A549 (cell line): ENCODE results near the gene TMEM238. TPM values are rescaled to one million over a fixed set of nuclear protein-coding genes. Genes with fewer than 3 reads are reported as not detected.
"Not testable (repeated sequence)": the region's sequence is repeated elsewhere in the genome, so short reads cannot be mapped to it uniquely, and the experiment has no call there.

Experiments used
- ATAC-seq, 2 experiments: fragments of 200-7000 bp in 1 of 2; fragments of >200 bp in 1 of 2; cut with Nextera tagmentation in 1 of 2; cut with Tn5 transposase in 1 of 2; 3 replicates each; pipeline versions ENCODE4 v1.8.0 to v1.9.1; 2018 to 2020; ENCODE audit warnings: mild to moderate bottlenecking in 1 of 2, moderate library complexity in 1 of 2
- CTCF ChIA-PET: fragments of 300-600 bp; sonication (Branson Sonifier 250); formaldehyde crosslinking; extraction: SDS; loops from one replicate; lab custom pipeline; 2021; ENCODE audit warnings: antibody characterized with exemption, inconsistent platforms; lab: Yijun Ruan, JAX
- POLR2A ChIA-PET: fragments of 350-600 bp; formaldehyde crosslinking; extraction: SDS; loops from one replicate; lab custom pipeline; 2021; ENCODE audit warnings: antibody characterized with exemption, inconsistent platforms; lab: Yijun Ruan, JAX
- DNase-seq, 2 experiments: peaks; one replicate each; pipeline versions ENCODE4 v3.0.0 to v3.0.0-alpha.2; 2011 to 2016; ENCODE audit warnings: low read depth in 1 of 2, low spot score in 1 of 2
- FAIRE-seq: peaks from 2 replicates; lab custom pipeline; 2011; peaks lifted over from hg19 to GRCh38; lab: Jason Lieb, UNC
- H3K27ac ChIP-seq, 2 experiments: fragments of >200 bp; sonication (Bioruptor Twin); formaldehyde crosslinking; 3 replicates each; pipeline ENCODE4 v1.5.1; 2016 to 2017
- H3K4me1 ChIP-seq: fragments of >200 bp; sonication (Bioruptor Twin); formaldehyde crosslinking; 3 replicates; pipeline ENCODE4 v1.6.1; 2016
- H3K4me2 ChIP-seq: fragments of >200 bp; sonication (Bioruptor Twin); formaldehyde crosslinking; 3 replicates; pipeline ENCODE4 v1.6.1; 2016
- H3K4me3 ChIP-seq: fragments of >200 bp; sonication (Bioruptor Twin); formaldehyde crosslinking; 3 replicates; pipeline ENCODE4 v1.5.1; 2016
- H3K9me3 ChIP-seq: fragments of >200 bp; sonication (Bioruptor Twin); formaldehyde crosslinking; 3 replicates; pipeline ENCODE4 v1.6.1; 2016
- BHLHE40 ChIP-seq: IDR thresholded peaks from 2 replicates; pipeline ENCODE4 v1.6.1; 2012; ENCODE audit warnings: low read depth, low read length, inconsistent platforms
- CBX2 ChIP-seq: fragments of 200-600 bp; sonication (generic); IDR thresholded peaks from 2 replicates; pipeline ENCODE4 v1.6.1; 2016; ENCODE audit warnings: low read depth, mild to moderate bottlenecking, borderline replicate concordance
- CEBPB ChIP-seq, 2 experiments: fragments of >200 bp in 1 of 2; sonication (Bioruptor Twin) in 1 of 2; formaldehyde crosslinking in 1 of 2; IDR thresholded peaks; 2 replicates each; pipeline ENCODE4 v1.6.1; 2012 to 2016
- CHD4 ChIP-seq: fragments of 200-600 bp; sonication (generic); IDR thresholded peaks from 2 replicates; pipeline ENCODE4 v1.6.1; 2016; ENCODE audit warnings: antibody characterized with exemption, mild to moderate bottlenecking, borderline replicate concordance
- EP300 ChIP-seq, 2 experiments: fragments of >200 bp; sonication (Bioruptor Twin); formaldehyde crosslinking; IDR thresholded peaks; 2 replicates in 1 of 2; 3 replicates in 1 of 2; pipeline ENCODE4 v1.6.1; 2016 to 2017
- ESRRA ChIP-seq: fragments of 150-350 bp; IDR thresholded peaks from 2 replicates; pipeline ENCODE4 v1.6.1; 2014; ENCODE audit warnings: mild to moderate bottlenecking, low read length, borderline replicate concordance
- FOSB ChIP-seq: fragments of 250-450 bp; sonication (Bioruptor Pico); IDR thresholded peaks from 2 replicates; pipeline ENCODE4 v1.5.0; 2020; ENCODE audit warnings: mild to moderate bottlenecking, moderate library complexity
- FOXS1 ChIP-seq: fragments of 250-450 bp; sonication (Bioruptor Pico); IDR thresholded peaks from 2 replicates; pipeline ENCODE4 v1.5.0; 2020; ENCODE audit warnings: mild to moderate bottlenecking, moderate library complexity
- GATA3 ChIP-seq: IDR thresholded peaks from 2 replicates; pipeline ENCODE4 v1.6.1; 2012; ENCODE audit warnings: borderline replicate concordance
- HOXA7 ChIP-seq: fragments of 250-450 bp; sonication (Bioruptor Pico); IDR thresholded peaks from 2 replicates; pipeline ENCODE4 v1.5.0; 2020; ENCODE audit warnings: mild to moderate bottlenecking, moderate library complexity
- HOXB13 ChIP-seq: fragments of 250-450 bp; sonication (Bioruptor Pico); IDR thresholded peaks from 2 replicates; pipeline ENCODE4 v1.5.0; 2020; ENCODE audit warnings: low read depth, mild to moderate bottlenecking, moderate library complexity
- KDM1A ChIP-seq: fragments of 200-600 bp; sonication (generic); IDR thresholded peaks from 2 replicates; pipeline ENCODE4 v1.6.1; 2016; ENCODE audit warnings: low read depth, mild to moderate bottlenecking
- MAZ ChIP-seq: fragments of 150-350 bp; IDR thresholded peaks from 2 replicates; pipeline ENCODE4 v1.6.1; 2014; ENCODE audit warnings: antibody characterized with exemption, low read depth, low read length, borderline replicate concordance
- MYC ChIP-seq: IDR thresholded peaks from 2 replicates; pipeline ENCODE4 v1.6.1; 2012; ENCODE audit warnings: mild to moderate bottlenecking, inconsistent platforms, low read length, improper control_type of control experiment, borderline replicate concordance
- PHF8 ChIP-seq: fragments of 200-600 bp; sonication (generic); IDR thresholded peaks from 2 replicates; pipeline ENCODE4 v1.6.1; 2016; ENCODE audit warnings: low read depth, mild to moderate bottlenecking, antibody characterized with exemption, moderate library complexity, borderline replicate concordance
- POLR2A ChIP-seq: IDR thresholded peaks from 2 replicates; pipeline ENCODE4 v1.6.1; 2012; ENCODE audit warnings: mild to moderate bottlenecking, low read length
- POLR2AphosphoS2 ChIP-seq: conservative IDR thresholded peaks from 2 replicates; pipeline ENCODE4 v1.6.1; 2012; ENCODE audit warnings: low read length, improper control_type of control experiment, inconsistent platforms
- RARB ChIP-seq: fragments of 250-450 bp; sonication (Bioruptor Pico); IDR thresholded peaks from 2 replicates; pipeline ENCODE4 v1.8.0; 2021; ENCODE audit warnings: mild to moderate bottlenecking, moderate library complexity
- RCOR1 ChIP-seq: fragments of 150-350 bp; IDR thresholded peaks from 2 replicates; pipeline ENCODE4 v1.6.1; 2014; ENCODE audit warnings: antibody characterized with exemption, low read length, low read depth
- RFX5 ChIP-seq: fragments of 450-650 bp; IDR thresholded peaks from 2 replicates; pipeline ENCODE4 v1.7.1; 2014; ENCODE audit warnings: antibody characterized with exemption, mild to moderate bottlenecking, moderate library complexity
- SMC3 ChIP-seq: fragments of >200 bp; sonication (Bioruptor Twin); formaldehyde crosslinking; IDR thresholded peaks from 3 replicates; pipeline ENCODE4 v1.6.1; 2018; ENCODE audit warnings: inconsistent platforms
- TP53 ChIP-seq: fragments of 250-450 bp; sonication (Bioruptor Pico); IDR thresholded peaks from 2 replicates; pipeline ENCODE4 v1.5.0; 2021; ENCODE audit warnings: mild to moderate bottlenecking, moderate library complexity
- WGBS: methylation state at CpG from one replicate; pipeline ENCODE4 v1.1.6; 2017; ENCODE audit errors: missing lambda C conversion rate; 5-methylcytosine and 5-hydroxymethylcytosine counted together
- polyA plus RNA-seq, 4 experiments: library from polyadenylated mRNA; depleted of rRNA in 3 of 4; stranded (reverse); fragments of >200 nt; fragmentation: RNase III in 1 of 4; extraction: RNeasy Plus Mini Kit Qiagen cat#74134 plus additional on column Dnase treatment in 1 of 4; gene quantifications; 2 replicates in 3 of 4; 3 replicates in 1 of 4; pipeline ENCODE4 v1.2.3, GENCODE V29; 2011 to 2017
- TF ChIP-seq, protein P1 (sequence below): fragments of 450-650 bp; IDR thresholded peaks from 2 replicates; pipeline ENCODE4 v1.6.1; 2014; ENCODE audit warnings: antibody characterized with exemption
- TF ChIP-seq, protein P2 (sequence below): fragments of >200 bp; sonication (Bioruptor Twin); formaldehyde crosslinking; IDR thresholded peaks from 3 replicates; pipeline ENCODE4 v1.6.1; 2016
- TF ChIP-seq, protein P3 (sequence below): IDR thresholded peaks from 2 replicates; pipeline ENCODE4 v1.6.1; 2012
- TF ChIP-seq, protein P4 (sequence below): fragments of 250-450 bp; sonication (Bioruptor Pico); IDR thresholded peaks from 2 replicates; pipeline ENCODE4 v1.5.0; 2020; ENCODE audit warnings: low read depth, mild to moderate bottlenecking, moderate library complexity
- TF ChIP-seq, protein P5 (sequence below): fragments of >200 bp; sonication (Bioruptor Twin); formaldehyde crosslinking; IDR thresholded peaks from 3 replicates; pipeline ENCODE4 v1.5.1; 2016
- TF ChIP-seq, protein P6 (sequence below): IDR thresholded peaks from 2 replicates; pipeline ENCODE4 v1.6.1; 2012; ENCODE audit warnings: low read depth, borderline replicate concordance

Gene TMEM238
- polyA plus RNA-seq, 2 of the 4 experiments (the other 2 are of a cell fraction), result 0.70 to 2.5 TPM

DNA sequence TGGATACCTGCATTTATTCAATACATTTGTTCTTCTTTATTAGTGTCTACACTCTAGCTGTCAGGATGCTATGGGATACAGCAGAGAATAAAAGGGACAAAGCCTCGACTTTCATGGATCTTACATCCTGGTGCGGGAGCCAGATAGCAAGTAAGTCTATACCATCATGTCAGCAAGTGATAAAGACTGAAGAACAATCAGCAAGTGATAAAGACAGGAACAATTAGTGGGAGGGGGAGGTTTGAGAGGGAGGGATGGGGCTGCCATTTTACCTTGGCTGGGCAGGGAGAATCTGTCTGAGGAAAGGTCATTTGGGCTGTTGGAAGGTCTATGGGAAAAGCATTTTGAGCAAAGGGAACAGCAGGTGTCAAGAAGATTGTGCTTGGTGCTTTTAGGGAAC is 26.1 kb upstream of the TMEM238 start (continued):
- TF ChIP-seq, protein P1, sequence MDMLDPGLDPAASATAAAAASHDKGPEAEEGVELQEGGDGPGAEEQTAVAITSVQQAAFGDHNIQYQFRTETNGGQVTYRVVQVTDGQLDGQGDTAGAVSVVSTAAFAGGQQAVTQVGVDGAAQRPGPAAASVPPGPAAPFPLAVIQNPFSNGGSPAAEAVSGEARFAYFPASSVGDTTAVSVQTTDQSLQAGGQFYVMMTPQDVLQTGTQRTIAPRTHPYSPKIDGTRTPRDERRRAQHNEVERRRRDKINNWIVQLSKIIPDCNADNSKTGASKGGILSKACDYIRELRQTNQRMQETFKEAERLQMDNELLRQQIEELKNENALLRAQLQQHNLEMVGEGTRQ, result no peak
- TF ChIP-seq HOXA7 (CRISPR knock-in tag) (no peak), EP300 (IDR thresholded peaks at IDR 0.05) (no peak), KDM1A (no peak), MAZ (no peak)
- TF ChIP-seq, protein P2, sequence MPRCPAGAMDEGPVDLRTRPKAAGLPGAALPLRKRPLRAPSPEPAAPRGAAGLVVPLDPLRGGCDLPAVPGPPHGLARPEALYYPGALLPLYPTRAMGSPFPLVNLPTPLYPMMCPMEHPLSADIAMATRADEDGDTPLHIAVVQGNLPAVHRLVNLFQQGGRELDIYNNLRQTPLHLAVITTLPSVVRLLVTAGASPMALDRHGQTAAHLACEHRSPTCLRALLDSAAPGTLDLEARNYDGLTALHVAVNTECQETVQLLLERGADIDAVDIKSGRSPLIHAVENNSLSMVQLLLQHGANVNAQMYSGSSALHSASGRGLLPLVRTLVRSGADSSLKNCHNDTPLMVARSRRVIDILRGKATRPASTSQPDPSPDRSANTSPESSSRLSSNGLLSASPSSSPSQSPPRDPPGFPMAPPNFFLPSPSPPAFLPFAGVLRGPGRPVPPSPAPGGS, result no peak

DNA sequence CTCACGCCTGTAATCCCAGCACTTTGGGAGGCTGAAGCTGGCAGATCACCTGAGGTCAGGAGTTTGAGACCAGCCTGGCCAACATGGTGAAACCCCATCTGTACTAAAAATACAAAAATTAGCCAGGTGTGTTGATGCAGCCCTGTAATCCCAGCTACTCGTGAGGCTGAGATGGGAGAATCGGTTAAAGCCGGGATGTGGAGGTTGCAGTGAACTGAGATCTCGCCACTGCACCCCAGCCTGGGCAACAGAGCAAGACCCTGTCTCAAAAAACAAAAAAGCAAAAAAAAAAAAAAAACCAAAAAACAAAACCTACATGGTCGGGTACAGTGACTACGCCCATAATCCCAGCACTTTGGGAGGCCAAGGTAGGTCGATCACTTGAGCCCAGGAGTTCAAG is 25.1 kb upstream of the TMEM238 start:
- Histone ChIP-seq H3K4me1 (peaks cover 28% of the 10 kb centered on the region), H3K27ac (peak overlapping the region in 1 of 2 experiments; percentile 97; a peak in 4 of 6 replicates)
- 93% methylated on average over 8 of the region's 8 CpGs for WGBS
- H3K4me3 ChIP-seq, FAIRE-seq, H3K4me2 ChIP-seq, DNase-seq, H3K9me3 ChIP-seq, ATAC-seq: not testable (repeated sequence)
- CTCF ChIA-PET, result interaction anchor here (0.6 to 8.1 kb wide), 13 partner anchors 9 to 493 kb away, joined by 3 to 61 read pairs (median 4); partner anchors contain the start of gene DNAAF3
- POLR2A ChIA-PET, result interaction anchor here (1.4 to 3.3 kb wide), 2 partner anchors 21 to 129 kb away, joined by 3 to 55 read pairs; partner anchors contain the start of genes HSPBP1 and RPL28

DNA sequence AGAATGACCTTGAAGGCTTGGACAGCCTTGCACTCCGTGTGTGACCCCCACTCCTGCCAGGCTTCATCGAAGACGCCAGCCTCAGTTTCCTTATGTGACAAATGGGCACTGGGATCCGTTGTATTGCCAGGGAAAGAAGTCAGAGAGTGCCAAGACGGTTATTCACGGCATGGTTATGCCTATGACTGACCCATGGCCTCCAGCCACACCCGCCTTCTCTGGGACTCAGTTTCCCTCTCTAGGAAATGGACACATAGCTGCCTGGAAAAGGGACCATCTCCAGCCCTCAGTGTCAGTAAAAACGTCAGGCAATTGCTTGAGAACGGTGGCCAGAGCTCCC is 24.4 kb upstream of the TMEM238 start:
- FAIRE-seq, result no peak
- Histone ChIP-seq H3K4me2 (peak overlapping the region; percentile 81), H3K27ac (peak overlapping the region; percentile 95 to 97), H3K4me3 (peak overlapping the region; percentile 36), H3K4me1 (peaks cover 32% of the 10 kb centered on the region), H3K9me3 (0 out of 3 replicates have a peak, but pooled peaks cover 6% of the 10 kb centered on the region)
- ChIA-PET POLR2A (interaction anchor here (2.9 to 3.3 kb wide), 2 partner anchors 20 to 24 kb away, joined by 37 to 55 read pairs; partner anchors contain the start of genes RPL28 and TMEM238), CTCF (interaction anchor here (0.6 to 8.1 kb wide), 9 partner anchors 8 to 272 kb away, joined by 3 to 61 read pairs (median 4); partner anchors contain the start of gene DNAAF3)
- no peak for DNase-seq
- WGBS, result 63% methylated on average over 9 of the region's 9 CpGs
- no peak for ATAC-seq
- TF ChIP-seq FOXS1 (CRISPR knock-in tag) (peak; percentile 71; the same call in 1 of the 2 replicates), MYC (no peak), RARB (no peak), RCOR1 (no peak), POLR2A (no peak), SMC3 (no peak), CBX2 (no peak), BHLHE40 (no peak), FOSB (CRISPR knock-in tag) (peak; percentile 43; the same call in 1 of the 2 replicates), RFX5 (no peak), TP53 (CRISPR knock-in tag) (peak; percentile 92; the same call in 1 of the 2 replicates), HOXB13 (CRISPR knock-in tag) (peak; percentile 95), PHF8 (no peak), GATA3 (no peak), CEBPB (IDR thresholded peaks at IDR 0.05) (no peak), CHD4 (peak; percentile 88; the same call in 1 of the 2 replicates), EP300 (IDR thresholded peaks at IDR 0.05) (no peak), POLR2AphosphoS2 (no peak), MAZ (no peak), ESRRA (no peak)
- TF ChIP-seq, protein P1, result no peak
- TF ChIP-seq, protein P3, sequence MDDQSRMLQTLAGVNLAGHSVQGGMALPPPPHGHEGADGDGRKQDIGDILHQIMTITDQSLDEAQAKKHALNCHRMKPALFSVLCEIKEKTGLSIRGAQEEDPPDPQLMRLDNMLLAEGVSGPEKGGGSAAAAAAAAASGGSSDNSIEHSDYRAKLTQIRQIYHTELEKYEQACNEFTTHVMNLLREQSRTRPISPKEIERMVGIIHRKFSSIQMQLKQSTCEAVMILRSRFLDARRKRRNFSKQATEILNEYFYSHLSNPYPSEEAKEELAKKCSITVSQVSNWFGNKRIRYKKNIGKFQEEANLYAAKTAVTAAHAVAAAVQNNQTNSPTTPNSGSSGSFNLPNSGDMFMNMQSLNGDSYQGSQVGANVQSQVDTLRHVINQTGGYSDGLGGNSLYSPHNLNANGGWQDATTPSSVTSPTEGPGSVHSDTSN, result no peak
- TF ChIP-seq, protein P4, sequence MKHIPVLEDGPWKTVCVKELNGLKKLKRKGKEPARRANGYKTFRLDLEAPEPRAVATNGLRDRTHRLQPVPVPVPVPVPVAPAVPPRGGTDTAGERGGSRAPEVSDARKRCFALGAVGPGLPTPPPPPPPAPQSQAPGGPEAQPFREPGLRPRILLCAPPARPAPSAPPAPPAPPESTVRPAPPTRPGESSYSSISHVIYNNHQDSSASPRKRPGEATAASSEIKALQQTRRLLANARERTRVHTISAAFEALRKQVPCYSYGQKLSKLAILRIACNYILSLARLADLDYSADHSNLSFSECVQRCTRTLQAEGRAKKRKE (CRISPR knock-in tag), result peak; percentile 89
- TF ChIP-seq, protein P5, sequence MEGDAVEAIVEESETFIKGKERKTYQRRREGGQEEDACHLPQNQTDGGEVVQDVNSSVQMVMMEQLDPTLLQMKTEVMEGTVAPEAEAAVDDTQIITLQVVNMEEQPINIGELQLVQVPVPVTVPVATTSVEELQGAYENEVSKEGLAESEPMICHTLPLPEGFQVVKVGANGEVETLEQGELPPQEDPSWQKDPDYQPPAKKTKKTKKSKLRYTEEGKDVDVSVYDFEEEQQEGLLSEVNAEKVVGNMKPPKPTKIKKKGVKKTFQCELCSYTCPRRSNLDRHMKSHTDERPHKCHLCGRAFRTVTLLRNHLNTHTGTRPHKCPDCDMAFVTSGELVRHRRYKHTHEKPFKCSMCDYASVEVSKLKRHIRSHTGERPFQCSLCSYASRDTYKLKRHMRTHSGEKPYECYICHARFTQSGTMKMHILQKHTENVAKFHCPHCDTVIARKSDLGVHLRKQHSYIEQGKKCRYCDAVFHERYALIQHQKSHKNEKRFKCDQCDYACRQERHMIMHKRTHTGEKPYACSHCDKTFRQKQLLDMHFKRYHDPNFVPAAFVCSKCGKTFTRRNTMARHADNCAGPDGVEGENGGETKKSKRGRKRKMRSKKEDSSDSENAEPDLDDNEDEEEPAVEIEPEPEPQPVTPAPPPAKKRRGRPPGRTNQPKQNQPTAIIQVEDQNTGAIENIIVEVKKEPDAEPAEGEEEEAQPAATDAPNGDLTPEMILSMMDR, result no peak
- TF ChIP-seq, protein P6, sequence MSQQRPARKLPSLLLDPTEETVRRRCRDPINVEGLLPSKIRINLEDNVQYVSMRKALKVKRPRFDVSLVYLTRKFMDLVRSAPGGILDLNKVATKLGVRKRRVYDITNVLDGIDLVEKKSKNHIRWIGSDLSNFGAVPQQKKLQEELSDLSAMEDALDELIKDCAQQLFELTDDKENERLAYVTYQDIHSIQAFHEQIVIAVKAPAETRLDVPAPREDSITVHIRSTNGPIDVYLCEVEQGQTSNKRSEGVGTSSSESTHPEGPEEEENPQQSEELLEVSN, result no peak
